GM23338 (cell line): ENCODE measurements around the gene EFCAB8.

Source experiments
- CREB1 ChIP-seq: fragments of 250-450 bp; sonication (Bioruptor Pico); IDR thresholded peaks from 2 replicates; pipeline ENCODE4 v1.5.0; 2020; ENCODE audit warnings: low read depth, mild to moderate bottlenecking, moderate library complexity
- POLR2AphosphoS5 ChIP-seq: IDR thresholded peaks from 2 replicates; pipeline ENCODE4 v1.6.1; 2016; ENCODE audit warnings: antibody characterized with exemption, low read depth
- ZNF331 ChIP-seq: fragments of 250-450 bp; sonication (Bioruptor Pico); IDR thresholded peaks from 2 replicates; pipeline ENCODE4 v1.5.0; 2020; ENCODE audit warnings: low read depth, mild to moderate bottlenecking, moderate library complexity
- TF ChIP-seq, protein P1 (sequence below), 2 experiments: fragments of 200-600 bp in 1 of 2; sonication (generic) in 1 of 2; conservative IDR thresholded peaks; 2 replicates each; pipeline versions ENCODE4 v1.5.1 to v1.6.1; 2016 to 2017; ENCODE audit warnings: antibody characterized with exemption in 2 of 2, low read depth in 2 of 2, mild to moderate bottlenecking in 2 of 2, moderate library complexity in 1 of 2

DNA sequence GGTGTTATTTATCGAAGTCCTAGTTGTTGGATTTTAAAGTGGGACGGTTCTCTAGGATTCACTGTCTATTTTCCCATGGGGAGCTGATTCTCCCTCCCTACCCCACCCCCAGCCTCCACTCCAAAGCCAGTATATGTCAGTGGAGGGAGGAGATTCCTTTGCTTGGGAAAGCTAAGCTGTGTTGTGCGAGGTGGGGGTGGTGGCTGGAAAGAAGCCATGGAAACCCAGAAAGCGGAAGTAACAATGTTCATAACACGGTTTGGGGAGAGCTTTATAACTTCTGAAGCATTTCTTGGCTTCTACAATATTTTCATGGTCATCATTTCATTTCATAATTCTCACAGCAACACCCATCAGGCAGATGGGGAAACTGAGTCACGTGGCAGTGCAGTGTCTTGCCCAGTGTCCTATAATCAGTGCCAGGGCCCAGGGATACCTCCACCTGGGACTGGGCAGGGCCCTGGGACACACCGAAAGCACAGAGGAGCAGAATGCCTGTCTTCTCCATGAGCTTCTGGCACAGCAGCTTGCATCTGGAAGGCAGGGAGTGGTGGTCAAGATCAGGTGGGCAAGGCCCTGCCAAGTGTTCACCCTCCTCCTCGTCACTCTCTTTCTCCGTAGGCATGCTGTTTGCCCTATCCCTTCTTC, 141.0 kb downstream of the EFCAB8 start:
- TF ChIP-seq, protein P1, sequence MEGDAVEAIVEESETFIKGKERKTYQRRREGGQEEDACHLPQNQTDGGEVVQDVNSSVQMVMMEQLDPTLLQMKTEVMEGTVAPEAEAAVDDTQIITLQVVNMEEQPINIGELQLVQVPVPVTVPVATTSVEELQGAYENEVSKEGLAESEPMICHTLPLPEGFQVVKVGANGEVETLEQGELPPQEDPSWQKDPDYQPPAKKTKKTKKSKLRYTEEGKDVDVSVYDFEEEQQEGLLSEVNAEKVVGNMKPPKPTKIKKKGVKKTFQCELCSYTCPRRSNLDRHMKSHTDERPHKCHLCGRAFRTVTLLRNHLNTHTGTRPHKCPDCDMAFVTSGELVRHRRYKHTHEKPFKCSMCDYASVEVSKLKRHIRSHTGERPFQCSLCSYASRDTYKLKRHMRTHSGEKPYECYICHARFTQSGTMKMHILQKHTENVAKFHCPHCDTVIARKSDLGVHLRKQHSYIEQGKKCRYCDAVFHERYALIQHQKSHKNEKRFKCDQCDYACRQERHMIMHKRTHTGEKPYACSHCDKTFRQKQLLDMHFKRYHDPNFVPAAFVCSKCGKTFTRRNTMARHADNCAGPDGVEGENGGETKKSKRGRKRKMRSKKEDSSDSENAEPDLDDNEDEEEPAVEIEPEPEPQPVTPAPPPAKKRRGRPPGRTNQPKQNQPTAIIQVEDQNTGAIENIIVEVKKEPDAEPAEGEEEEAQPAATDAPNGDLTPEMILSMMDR (conservative IDR thresholded peaks at IDR 0.05; ENCODE audit: low read depth in 2 of 2): no peak
- TF ChIP-seq ZNF331 (no peak), CREB1 (CRISPR knock-in tag) (no peak), POLR2AphosphoS5 (no peak)
